PC-9 (cell line): Measurements from ENCODE around the gene PALLD.

ENCODE experiments used
- EZH2 ChIP-seq: fragments of 200-600 bp; sonication (generic); IDR thresholded peaks from 2 replicates; pipeline ENCODE4 v1.8.0; 2017; ENCODE audit warnings: antibody characterized with exemption, low read depth
- TF ChIP-seq, protein P1 (sequence below): fragments of 200-600 bp; sonication (generic); conservative IDR thresholded peaks from 2 replicates; pipeline ENCODE4 v1.6.1; 2017; ENCODE audit warnings: mixed run types, antibody characterized with exemption, mild to moderate bottlenecking, moderate library complexity

DNA sequence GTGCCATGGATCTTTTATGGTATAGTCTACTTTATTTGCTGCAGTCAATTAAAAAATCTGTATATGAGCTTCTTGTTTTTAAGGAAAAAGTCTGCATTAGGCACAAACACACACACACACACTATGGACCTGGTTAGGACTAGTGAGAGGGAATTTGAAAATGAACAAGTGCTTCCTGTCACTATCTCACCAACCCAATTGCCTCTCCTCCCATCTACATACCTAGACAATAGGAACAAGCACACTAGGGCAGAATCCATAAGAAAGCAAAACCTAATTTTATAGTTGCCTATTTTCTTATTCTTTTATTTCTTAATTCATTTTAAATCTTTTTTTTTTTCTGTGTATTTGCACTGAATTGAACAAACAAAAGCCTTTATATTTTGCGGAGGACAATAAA is 22.7 kb downstream of the PALLD start:
- TF ChIP-seq, protein P1, sequence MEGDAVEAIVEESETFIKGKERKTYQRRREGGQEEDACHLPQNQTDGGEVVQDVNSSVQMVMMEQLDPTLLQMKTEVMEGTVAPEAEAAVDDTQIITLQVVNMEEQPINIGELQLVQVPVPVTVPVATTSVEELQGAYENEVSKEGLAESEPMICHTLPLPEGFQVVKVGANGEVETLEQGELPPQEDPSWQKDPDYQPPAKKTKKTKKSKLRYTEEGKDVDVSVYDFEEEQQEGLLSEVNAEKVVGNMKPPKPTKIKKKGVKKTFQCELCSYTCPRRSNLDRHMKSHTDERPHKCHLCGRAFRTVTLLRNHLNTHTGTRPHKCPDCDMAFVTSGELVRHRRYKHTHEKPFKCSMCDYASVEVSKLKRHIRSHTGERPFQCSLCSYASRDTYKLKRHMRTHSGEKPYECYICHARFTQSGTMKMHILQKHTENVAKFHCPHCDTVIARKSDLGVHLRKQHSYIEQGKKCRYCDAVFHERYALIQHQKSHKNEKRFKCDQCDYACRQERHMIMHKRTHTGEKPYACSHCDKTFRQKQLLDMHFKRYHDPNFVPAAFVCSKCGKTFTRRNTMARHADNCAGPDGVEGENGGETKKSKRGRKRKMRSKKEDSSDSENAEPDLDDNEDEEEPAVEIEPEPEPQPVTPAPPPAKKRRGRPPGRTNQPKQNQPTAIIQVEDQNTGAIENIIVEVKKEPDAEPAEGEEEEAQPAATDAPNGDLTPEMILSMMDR = no peak
- TF ChIP-seq EZH2 = no peak
